HG03025 (cell line): ENCODE results near the gene KIF26B.
"Not testable (repeated sequence)": the region's sequence is repeated elsewhere in the genome, so short reads cannot be mapped to it uniquely, and the experiment has no call there.

Experiments
- ATAC-seq: cut with Tn5 transposase; IDR thresholded peaks from one replicate; pipeline ENCODE4 v1.9.1; 2021; ENCODE audit warnings: mild to moderate bottlenecking, moderate library complexity; ENCODE audit not compliant: unreplicated experiment, low FRiP score

The KIF26B gene

GRCh38 chr1:245377854-245378253, 223.1 kb downstream of the KIF26B start:
- ATAC-seq = no peak

- ATAC-seq = no peak
Measured at GRCh38 chr1:245378311-245378722, 223.5 kb downstream of the KIF26B start.

GRCh38 chr1:245378745-245379144, 224.0 kb downstream of the KIF26B start:
- ATAC-seq = no peak

GRCh38 chr1:245380790-245381535, 226.2 kb downstream of the KIF26B start:
- ATAC-seq = no peak

- ATAC-seq = no peak
Measured at GRCh38 chr1:245382981-245383380, 228.2 kb downstream of the KIF26B start.

- ATAC-seq = no peak
Measured at GRCh38 chr1:245383396-245384330, 228.9 kb downstream of the KIF26B start.

- ATAC-seq = no peak
Measured at GRCh38 chr1:245386297-245386971, 231.6 kb downstream of the KIF26B start.

- no peak for ATAC-seq
Measured at GRCh38 chr1:245388687-245389086, 233.9 kb downstream of the KIF26B start.

GRCh38 chr1:245389873-245390272, 235.1 kb downstream of the KIF26B start:
- no peak for ATAC-seq

GRCh38 chr1:245390975-245391374, 236.2 kb downstream of the KIF26B start:
- ATAC-seq = no peak

- no peak for ATAC-seq
Measured at GRCh38 chr1:245393694-245394093, 238.9 kb downstream of the KIF26B start.

- ATAC-seq = no peak
Measured at GRCh38 chr1:245395680-245396079, 240.9 kb downstream of the KIF26B start.

GRCh38 chr1:245396615-245397014, 241.8 kb downstream of the KIF26B start:
- ATAC-seq = no peak

- ATAC-seq = no peak
Measured at GRCh38 chr1:245397771-245398170, 243.0 kb downstream of the KIF26B start.

- no peak for ATAC-seq
Measured at GRCh38 chr1:245398180-245398579, 243.4 kb downstream of the KIF26B start.

GRCh38 chr1:245401881-245402587, 247.2 kb downstream of the KIF26B start:
- ATAC-seq = no peak

- not testable (repeated sequence) for ATAC-seq
Measured at GRCh38 chr1:245402998-245403397, 248.2 kb downstream of the KIF26B start.

GRCh38 chr1:245404527-245404926, 249.7 kb downstream of the KIF26B start:
- ATAC-seq = no peak

GRCh38 chr1:245404952-245405351, 250.2 kb downstream of the KIF26B start:
- no peak for ATAC-seq

GRCh38 chr1:245406426-245406825, 251.6 kb downstream of the KIF26B start:
- no peak for ATAC-seq
